Heart right ventricle (tissue), 16 donors: Measurements from ENCODE around the gene CCDC77. TPM values are rescaled to one million over a fixed set of nuclear protein-coding genes. Genes with fewer than 3 reads are reported as not detected.
A peak's percentile ranks its signal among the peaks of the same experiment; 100 is the strongest.
"Not testable (repeated sequence)": the region's sequence is repeated elsewhere in the genome, so short reads cannot be mapped to it uniquely, and the experiment has no call there.

Experiments
- ATAC-seq, 8 donors: fragments of 200-7000 bp; cut with Tn5 transposase; one replicate each; pipeline ENCODE4 v1.9.1; 2020; ENCODE audit warnings: mild to moderate bottlenecking in 8 of 8, moderate library complexity in 8 of 8, moderate number of reproducible peaks in 1 of 8
- DNase-seq, 2 donors: peaks; one replicate each; pipeline ENCODE4 v3.0.0-alpha.2; 2020
- H3K27ac ChIP-seq, 10 donors: fragments of 200-600 bp; sonication (generic) in 2 of 10; one replicate each; pipeline versions ENCODE4 v1.5.0 to v1.8.0; 2020 to 2022; ENCODE audit warnings: mild to moderate bottlenecking in 3 of 10
- H3K27me3 ChIP-seq, 7 donors: fragments of 200-600 bp; one replicate each; pipeline ENCODE4 v1.8.0; 2021 to 2022; ENCODE audit warnings: mild to moderate bottlenecking in 2 of 7
- H3K36me3 ChIP-seq, 9 donors: fragments of 200-600 bp; sonication (generic) in 1 of 9; one replicate each; pipeline versions ENCODE4 v1.5.0 to v1.8.0; 2020 to 2022; ENCODE audit warnings: mild to moderate bottlenecking in 2 of 9
- H3K4me1 ChIP-seq, 9 donors: fragments of 200-600 bp; sonication (generic) in 1 of 9; one replicate each; pipeline versions ENCODE4 v1.5.0 to v1.8.0; 2020 to 2022; ENCODE audit warnings: mild to moderate bottlenecking in 4 of 9
- H3K4me3 ChIP-seq, 10 donors: fragments of 200-600 bp; sonication (generic) in 2 of 10; one replicate each; pipeline versions ENCODE4 v1.5.0 to v1.8.0; 2020 to 2022; ENCODE audit warnings: mild to moderate bottlenecking in 7 of 10, moderate library complexity in 2 of 10
- H3K9me3 ChIP-seq, 11 donors: fragments of 200-600 bp in 10 of 11; sonication (generic) in 2 of 11; one replicate each; pipeline versions ENCODE4 v1.5.0 to v1.8.0; 2013 to 2022; ENCODE audit warnings: mild to moderate bottlenecking in 2 of 11, control low read depth in 1 of 11, moderate library complexity in 1 of 11
- WGBS, 2 donors: extraction: QIAGEN DNeasy Blood & Tissue Kit; methylation state at CpG; one replicate each; pipeline ENCODE4 v1.1.7; 2013; ENCODE audit warnings: inconsistent platforms in 1 of 2; 5-methylcytosine and 5-hydroxymethylcytosine counted together
- intact Hi-C, 10 donors: fragments of 100-400 bp; cut with DNase I; formaldehyde crosslinking; loops; one replicate each; pipeline versions ENCODE4 v1.11.1 to v1.14.2; 2022
- polyA plus RNA-seq, 2 donors: library from polyadenylated mRNA; stranded (reverse); fragments of 200-250 nt; gene quantifications; one replicate each; pipeline ENCODE4 v1.2.3, GENCODE V29; 2013
- total RNA-seq, 10 donors: library from RNA; stranded (reverse); fragmentation: NEBNext Ultra II Directional in 3 of 10; extraction: Animal tissue kit (Norgen Biotek cat#: 25700) in 3 of 10; gene quantifications; one replicate each; pipeline versions ENCODE4 v1.2.1 to v1.2.4, GENCODE V29; 2021 to 2023
- TF ChIP-seq, protein P1 (sequence below), 9 donors: fragments of 200-600 bp; sonication (generic) in 2 of 9; IDR thresholded peaks; one replicate each; pipeline versions ENCODE4 v1.5.0 to v1.8.0; 2021 to 2022; ENCODE audit warnings: antibody characterized with exemption in 9 of 9, mild to moderate bottlenecking in 5 of 9, moderate library complexity in 1 of 9
- donor health status: Arrhythmogenic right ventricular cardiomyopathy.
- donor health status: ischemic (EF 13 %, LVEDD 7.1; RV severe dilation, severe dysfunction).
- donor health status: healthy with polysubstance abuse.
- donor health status: DM: no; HTN: yes; CAD: no.
- donor health status: DM: no; HTN: no; CAD: no.
- donor health status: ischemic (EF 25% LVEDD 6.9; RV normal size, moderate dysfunction).
- donor health status: ischemic (EF 25% LVEDD 5.7; RV mildly dilated, moderate dysfunction).
- donor health status: healthy.
- donor health status: DM: yes; HTN: yes; CAD: no.
- donor health status: Ischemic cardiomyopathy.
- donor health status: ischemic (EF 35%, LVEDD 5.7; RV mildly dilated, moderate dysfunction).
- donor health status: nonischemic (EF 11% LVEDD 7.7; RV severe dilation, severe dysfunction).
- donor health status: DM: yes; HTN: yes; CAD: no.
- donor health status: PGD.
- donor health status: ischemic (EF 29% LVEDD 5.4; RV normal size, mild dysfunction).
- donor health status: nonischemic (EF 23%, LVEDD 6.1; RV moderate dilation, normal function).

CCDC77 gene
- total and polyA plus RNA-seq, 12 donors, result 1.8 to 4.5 (median 3.6) TPM

DNA sequence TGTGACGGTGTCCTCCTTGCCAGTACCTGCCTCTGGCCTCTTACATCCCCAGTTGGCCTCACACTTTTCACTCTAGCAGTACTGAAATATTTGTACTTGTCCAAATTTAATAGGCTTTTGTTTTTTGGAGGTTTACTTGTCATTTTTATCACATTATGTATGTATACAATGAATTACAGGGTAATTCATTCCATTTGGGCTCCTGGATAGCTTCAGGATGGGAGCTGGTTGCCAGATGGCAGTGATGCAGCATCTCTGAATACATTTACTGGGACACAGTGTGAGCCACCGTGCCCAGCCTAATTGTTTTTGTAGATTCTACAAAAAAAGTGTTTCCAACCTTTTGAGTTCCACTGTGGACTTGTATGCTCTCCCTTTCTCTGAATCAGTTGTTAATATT is 13.4 kb downstream of the CCDC77 start:
- WGBS, 2 donors, result 89 to 93% methylated on average over 2 of the region's 2 CpGs
- TF ChIP-seq, protein P1, sequence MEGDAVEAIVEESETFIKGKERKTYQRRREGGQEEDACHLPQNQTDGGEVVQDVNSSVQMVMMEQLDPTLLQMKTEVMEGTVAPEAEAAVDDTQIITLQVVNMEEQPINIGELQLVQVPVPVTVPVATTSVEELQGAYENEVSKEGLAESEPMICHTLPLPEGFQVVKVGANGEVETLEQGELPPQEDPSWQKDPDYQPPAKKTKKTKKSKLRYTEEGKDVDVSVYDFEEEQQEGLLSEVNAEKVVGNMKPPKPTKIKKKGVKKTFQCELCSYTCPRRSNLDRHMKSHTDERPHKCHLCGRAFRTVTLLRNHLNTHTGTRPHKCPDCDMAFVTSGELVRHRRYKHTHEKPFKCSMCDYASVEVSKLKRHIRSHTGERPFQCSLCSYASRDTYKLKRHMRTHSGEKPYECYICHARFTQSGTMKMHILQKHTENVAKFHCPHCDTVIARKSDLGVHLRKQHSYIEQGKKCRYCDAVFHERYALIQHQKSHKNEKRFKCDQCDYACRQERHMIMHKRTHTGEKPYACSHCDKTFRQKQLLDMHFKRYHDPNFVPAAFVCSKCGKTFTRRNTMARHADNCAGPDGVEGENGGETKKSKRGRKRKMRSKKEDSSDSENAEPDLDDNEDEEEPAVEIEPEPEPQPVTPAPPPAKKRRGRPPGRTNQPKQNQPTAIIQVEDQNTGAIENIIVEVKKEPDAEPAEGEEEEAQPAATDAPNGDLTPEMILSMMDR (IDR thresholded peaks at IDR 0.05), result no peak
- no peak for ATAC-seq
- no peaks in the 10 kb centered on the region for H3K4me1 ChIP-seq
- no peak for DNase-seq
- intact Hi-C loops, result no loop called here
- H3K36me3 ChIP-seq, result peaks cover 0 to 78% (median 6%) of the 10 kb centered on the region in 9 donors
- H3K9me3 ChIP-seq, result no peaks in the 10 kb centered on the region
- H3K27me3 ChIP-seq, result no peaks in the 10 kb centered on the region
- H3K27ac ChIP-seq, result no peak overlapping the region
- no peak overlapping the region for H3K4me3 ChIP-seq

GRCh38 chr12:418432-418831 is 17.0 kb downstream of the CCDC77 start:
- H3K27ac ChIP-seq, result no peak overlapping the region
- TF ChIP-seq, protein P1 (IDR thresholded peaks at IDR 0.05), result no peak
- H3K4me3 ChIP-seq, result no peak overlapping the region
- no peak for ATAC-seq
- WGBS, 2 donors, result 96 to 98% methylated on average over 6 of the region's 6 CpGs
- no peaks in the 10 kb centered on the region for H3K4me1 ChIP-seq
- DNase-seq, result no peak
- no peaks in the 10 kb centered on the region for H3K27me3 ChIP-seq
- peaks cover 0 to 60% (median under 1%) of the 10 kb centered on the region in 9 donors for H3K36me3 ChIP-seq
- intact Hi-C loops, result no loop called here
- no peaks in the 10 kb centered on the region for H3K9me3 ChIP-seq

DNA sequence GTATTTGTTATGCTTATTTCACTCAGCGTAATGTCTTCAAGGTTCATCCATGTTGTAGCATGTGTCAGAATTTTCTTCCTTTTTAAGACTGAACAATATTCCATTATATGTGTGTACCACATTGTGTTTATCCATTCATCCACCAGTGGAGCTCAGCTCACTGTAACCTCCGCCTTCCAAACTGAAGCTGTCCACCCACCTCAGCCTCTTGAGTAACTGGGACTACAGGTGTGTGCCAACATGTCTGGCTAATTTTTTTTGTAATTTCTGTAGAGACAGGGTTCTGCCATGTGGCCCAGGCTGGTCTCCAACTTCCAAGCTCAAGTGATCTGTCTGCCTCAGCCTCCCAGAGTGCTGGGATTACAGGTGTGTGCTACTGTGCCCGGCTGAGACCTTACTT is 21.1 kb downstream of the CCDC77 start:
- TF ChIP-seq, protein P1 (IDR thresholded peaks at IDR 0.05), result no peak
- Histone ChIP-seq H3K27me3 (no peaks in the 10 kb centered on the region), H3K4me3 (no peak overlapping the region), H3K4me1 (no peaks in the 10 kb centered on the region), H3K27ac (no peak overlapping the region), H3K36me3 (peaks cover 0 to 47% (median 0%) of the 10 kb centered on the region in 9 donors), H3K9me3 (no peaks in the 10 kb centered on the region)
- ATAC-seq (no peak), DNase-seq (no peak)
- intact Hi-C loops, result no loop called here
- WGBS, 2 donors, result 95 to 97% methylated on average over 3 of the region's 3 CpGs

DNA sequence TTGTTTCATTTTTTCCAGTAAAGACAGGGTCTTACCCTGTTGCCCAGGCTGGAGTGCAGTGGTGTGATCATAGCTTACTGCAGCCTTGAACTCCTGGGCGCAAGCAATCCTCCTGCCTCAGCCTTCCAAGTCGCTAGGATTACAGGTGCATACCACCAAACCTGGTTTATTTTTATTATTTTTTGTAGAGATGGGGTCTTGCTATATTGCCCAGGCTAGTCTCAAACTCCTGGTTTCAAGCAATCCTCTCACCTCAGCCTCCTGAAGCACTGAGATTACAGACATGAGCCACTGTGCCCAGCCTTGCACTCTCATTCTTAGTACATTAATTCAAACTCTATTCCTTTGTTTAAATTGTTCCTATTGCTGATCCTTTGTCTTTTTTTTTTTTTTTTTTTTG is 34.3 kb downstream of the CCDC77 start:
- H3K4me1 ChIP-seq, ATAC-seq, H3K9me3 ChIP-seq, H3K4me3 ChIP-seq, DNase-seq, intact Hi-C loops, H3K27me3 ChIP-seq, H3K27ac ChIP-seq: not testable (repeated sequence)
- 93 to 100% methylated on average over 2 of the region's 2 CpGs for WGBS, 2 donors
- H3K36me3 ChIP-seq, result peaks cover 0 to 82% (median 8%) of the 10 kb centered on the region in 9 donors

DNA sequence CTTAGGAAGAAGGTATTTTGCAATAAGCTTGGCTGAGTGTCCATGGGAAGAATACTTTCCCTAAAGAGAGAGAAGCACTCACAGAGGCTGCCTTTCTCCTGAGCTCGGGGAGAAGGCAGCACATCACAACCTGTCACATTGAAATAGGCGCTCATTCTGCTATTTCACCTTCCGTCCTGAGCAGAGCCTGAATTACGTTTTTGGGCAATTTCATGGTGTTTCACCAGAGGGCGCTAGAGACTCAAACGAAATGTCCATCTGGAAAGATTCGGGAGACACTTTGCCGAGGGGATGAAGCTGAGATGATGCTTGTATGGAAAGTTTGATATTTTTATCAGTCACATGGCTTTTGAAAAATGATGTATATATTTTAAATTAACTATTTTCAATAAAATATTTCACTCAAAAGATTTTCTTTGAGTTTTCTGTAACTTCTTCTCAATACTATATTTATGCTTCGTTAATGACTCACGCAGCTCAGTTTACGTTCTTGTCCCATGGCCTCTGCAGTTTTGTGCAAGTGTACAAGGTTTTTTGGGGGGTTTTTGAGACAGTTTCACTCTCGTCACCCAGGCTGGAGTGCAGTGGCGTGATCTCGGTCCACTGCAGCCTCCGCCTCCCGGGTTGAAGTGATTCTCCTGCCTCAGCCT is 40.9 kb downstream of the CCDC77 start:
- Histone ChIP-seq H3K27ac (no peak overlapping the region), H3K9me3 (no peaks in the 10 kb centered on the region), H3K4me3 (no peak overlapping the region), H3K36me3 (peaks cover 0 to 32% (median 0%) of the 10 kb centered on the region in 9 donors), H3K4me1 (no peaks in the 10 kb centered on the region), H3K27me3 (no peaks in the 10 kb centered on the region)
- 58 to 59% methylated on average over 16 of the region's 16 CpGs for WGBS, 2 donors
- intact Hi-C loops, result loop anchor here in 4 of 10 donors (2.0 to 5.0 kb wide), 2 partner anchors 104 to 105 kb away; no protein-coding TSS in a partner anchor
- DNase-seq, result peak in 1 of 2 donors; percentile 35
- TF ChIP-seq, protein P1 (IDR thresholded peaks at IDR 0.05), result peak; percentile 59 to 84 (median 80)
- peak in 3 of 8 donors; percentile 22 to 53 (median 41) for ATAC-seq
